ENCODE results near the gene CACNA1E.

The CACNA1E gene

DNA sequence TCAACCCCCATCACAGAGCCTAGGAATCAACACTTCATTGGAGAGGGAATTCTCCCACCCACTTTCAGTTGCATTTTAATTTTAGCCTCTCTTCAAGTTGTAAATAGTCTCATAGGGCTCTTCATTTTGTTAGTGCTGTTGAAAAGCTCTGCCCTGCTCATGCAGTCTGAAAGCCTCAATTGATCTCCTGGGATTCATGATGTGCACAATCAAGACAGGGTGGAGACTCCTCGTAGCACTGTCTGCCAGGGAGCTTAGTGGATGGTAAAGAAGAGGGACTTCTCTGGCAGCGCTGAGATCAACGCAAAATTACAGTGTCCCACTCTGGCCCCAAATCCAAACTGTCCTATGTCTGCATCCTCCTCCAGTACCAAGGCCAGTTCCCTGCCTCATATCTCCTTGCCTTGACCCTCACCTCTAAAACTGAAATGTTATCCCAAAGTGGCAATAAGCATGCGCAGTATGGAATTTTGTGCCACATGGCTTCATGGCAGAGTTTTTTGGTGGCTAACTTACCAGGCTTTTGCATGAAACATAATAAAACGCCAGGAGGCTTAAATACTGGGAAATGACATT lies 282.2 kb downstream of the CACNA1E start:
- H3K27ac ChIP-seq = no peak overlapping the region
- TF ChIP-seq, protein P1, sequence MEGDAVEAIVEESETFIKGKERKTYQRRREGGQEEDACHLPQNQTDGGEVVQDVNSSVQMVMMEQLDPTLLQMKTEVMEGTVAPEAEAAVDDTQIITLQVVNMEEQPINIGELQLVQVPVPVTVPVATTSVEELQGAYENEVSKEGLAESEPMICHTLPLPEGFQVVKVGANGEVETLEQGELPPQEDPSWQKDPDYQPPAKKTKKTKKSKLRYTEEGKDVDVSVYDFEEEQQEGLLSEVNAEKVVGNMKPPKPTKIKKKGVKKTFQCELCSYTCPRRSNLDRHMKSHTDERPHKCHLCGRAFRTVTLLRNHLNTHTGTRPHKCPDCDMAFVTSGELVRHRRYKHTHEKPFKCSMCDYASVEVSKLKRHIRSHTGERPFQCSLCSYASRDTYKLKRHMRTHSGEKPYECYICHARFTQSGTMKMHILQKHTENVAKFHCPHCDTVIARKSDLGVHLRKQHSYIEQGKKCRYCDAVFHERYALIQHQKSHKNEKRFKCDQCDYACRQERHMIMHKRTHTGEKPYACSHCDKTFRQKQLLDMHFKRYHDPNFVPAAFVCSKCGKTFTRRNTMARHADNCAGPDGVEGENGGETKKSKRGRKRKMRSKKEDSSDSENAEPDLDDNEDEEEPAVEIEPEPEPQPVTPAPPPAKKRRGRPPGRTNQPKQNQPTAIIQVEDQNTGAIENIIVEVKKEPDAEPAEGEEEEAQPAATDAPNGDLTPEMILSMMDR (conservative IDR thresholded peaks at IDR 0.05; ENCODE audit: low read depth) = no peak
- ChIA-PET POLR2A (ENCODE audit: low non-redundant PET) (no interaction called here), CTCF (no interaction called here)
- no peak for DNase-seq (ENCODE audit: low spot score)

- TF ChIP-seq, protein P1 (conservative IDR thresholded peaks at IDR 0.05; ENCODE audit: low read depth) = no peak
- ChIA-PET POLR2A (ENCODE audit: low non-redundant PET) (no interaction called here), CTCF (no interaction called here)
- H3K27ac ChIP-seq = no peak overlapping the region
- DNase-seq (ENCODE audit: low spot score) = no peak
Measured at GRCh38 chr1:181767001-181767708, 283.8 kb downstream of the CACNA1E start.

DNA sequence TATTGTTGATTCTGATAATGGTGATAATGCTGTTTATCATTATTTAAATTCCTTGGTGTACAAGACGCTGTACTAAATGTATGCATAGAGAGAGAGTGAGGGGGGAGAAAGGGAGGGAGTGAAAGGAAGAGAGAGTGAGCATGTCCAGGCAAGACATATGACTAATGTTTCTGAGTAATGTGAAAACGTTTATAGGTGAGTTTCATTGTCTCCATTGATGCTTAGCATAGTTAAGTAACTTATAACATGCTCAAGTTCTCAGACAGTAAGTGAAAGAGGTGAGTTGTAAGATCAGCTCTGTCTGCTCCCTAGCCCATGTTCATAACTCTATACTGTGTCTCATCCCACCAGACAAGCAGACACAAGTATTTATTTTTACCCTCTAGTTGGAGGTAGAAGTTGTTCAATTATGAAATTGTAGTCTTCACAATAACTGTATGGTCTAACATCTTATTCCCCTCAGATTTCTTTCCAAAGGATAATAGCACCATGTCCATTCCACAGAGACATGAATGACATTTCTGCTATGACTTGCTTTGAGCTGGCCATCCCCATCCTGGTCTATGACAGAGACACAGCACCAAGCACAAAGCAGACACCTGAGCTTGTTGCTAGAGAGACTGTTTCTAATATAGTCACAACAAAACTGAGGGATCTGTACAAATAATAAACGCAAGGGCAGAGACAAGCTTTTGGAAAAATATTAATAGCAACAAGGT lies 285.1 kb downstream of the CACNA1E start:
- POLR2A ChIA-PET (ENCODE audit: low non-redundant PET) = no interaction called here
- DNase-seq (ENCODE audit: low spot score) = peak; percentile 86

GRCh38 chr1:181768930-181769280 lies 285.6 kb downstream of the CACNA1E start:
- CTCF ChIA-PET = interaction anchor here (0.7 kb wide), 1 partner anchor 234 kb away, joined by 3 read pairs; no protein-coding TSS in a partner anchor
- POLR2A ChIA-PET (ENCODE audit: low non-redundant PET) = no interaction called here

More for the DNA sequence above, 285.1 kb downstream of the CACNA1E start:
- CTCF ChIA-PET = interaction anchor here (0.7 kb wide), 1 partner anchor 233 kb away, joined by 3 read pairs; no protein-coding TSS in a partner anchor
- TF ChIP-seq, protein P1 (conservative IDR thresholded peaks at IDR 0.05; ENCODE audit: low read depth) = no peak
- no peak overlapping the region for H3K27ac ChIP-seq

GRCh38 chr1:181769846-181770245 lies 286.5 kb downstream of the CACNA1E start:
- H3K27ac ChIP-seq = no peak overlapping the region
- POLR2A ChIA-PET (ENCODE audit: low non-redundant PET) = no interaction called here
- TF ChIP-seq, protein P1 (conservative IDR thresholded peaks at IDR 0.05; ENCODE audit: low read depth) = no peak
- no peak for DNase-seq (ENCODE audit: low spot score)
- CTCF ChIA-PET = no interaction called here

More at GRCh38 chr1:181768930-181769280, 285.6 kb downstream of the CACNA1E start:
- H3K27ac ChIP-seq = no peak overlapping the region
- TF ChIP-seq, protein P1 (conservative IDR thresholded peaks at IDR 0.05; ENCODE audit: low read depth) = no peak
- DNase-seq (ENCODE audit: low spot score) = no peak

- CTCF ChIA-PET = interaction anchor here (0.6 kb wide), 1 partner anchor 17 kb away, joined by 3 read pairs; no protein-coding TSS in a partner anchor
- H3K27ac ChIP-seq = no peak overlapping the region
- POLR2A ChIA-PET (ENCODE audit: low non-redundant PET) = no interaction called here
- DNase-seq (ENCODE audit: low spot score) = no peak
- TF ChIP-seq, protein P1 (conservative IDR thresholded peaks at IDR 0.05; ENCODE audit: low read depth) = no peak
Measured at GRCh38 chr1:181772714-181773113, 289.4 kb downstream of the CACNA1E start.
